BLaER1 (cell line): ENCODE data around the gene CASK.

Source experiments
- H3K27ac ChIP-seq: shearing (Covaris generic); formaldehyde crosslinking; 2 replicates; pipeline ENCODE4 v1.8.1; 2022
- H3K27me3 ChIP-seq: shearing (Covaris generic); formaldehyde crosslinking; 2 replicates; pipeline ENCODE4 v1.8.1; 2022
- H3K36me3 ChIP-seq: shearing (Covaris generic); formaldehyde crosslinking; 2 replicates; pipeline ENCODE4 v1.8.1; 2022
- H3K4me1 ChIP-seq: shearing (Covaris generic); formaldehyde crosslinking; 2 replicates; pipeline ENCODE4 v1.8.1; 2022
- H3K4me2 ChIP-seq: shearing (Covaris generic); formaldehyde crosslinking; 2 replicates; pipeline ENCODE4 v1.8.1; 2022
- H3K4me3 ChIP-seq: shearing (Covaris generic); formaldehyde crosslinking; 2 replicates; pipeline ENCODE4 v1.8.1; 2022
- H3K9ac ChIP-seq: shearing (Covaris generic); formaldehyde crosslinking; 2 replicates; pipeline ENCODE4 v1.8.1; 2022
- H3K9me3 ChIP-seq: shearing (Covaris generic); formaldehyde crosslinking; 2 replicates; pipeline ENCODE4 v1.8.1; 2022
- H4K20me1 ChIP-seq: shearing (Covaris generic); formaldehyde crosslinking; 2 replicates; pipeline ENCODE4 v1.8.1; 2022
- Cebpa-rat ChIP-seq: shearing (Covaris generic); IDR thresholded peaks from 2 replicates; pipeline ENCODE4 v1.8.1; 2022

Gene CASK

GRCh38 chrX:41857670-41858069 lies 65.7 kb downstream of the CASK start:
- Histone ChIP-seq H3K9ac (no peak overlapping the region), H3K4me3 (no peak overlapping the region), H3K4me1 (no peaks in the 10 kb centered on the region), H3K27me3 (peaks cover 79% of the 10 kb centered on the region), H4K20me1 (peaks cover 24% of the 10 kb centered on the region; the same call in 1 of the 2 replicates), H3K36me3 (no peaks in the 10 kb centered on the region), H3K9me3 (peaks cover 7% of the 10 kb centered on the region), H3K4me2 (no peak overlapping the region), H3K27ac (no peak overlapping the region)
- no peak for TF ChIP-seq Cebpa-rat

GRCh38 chrX:41846714-41847113 lies 76.6 kb downstream of the CASK start:
- H3K9ac ChIP-seq: no peak overlapping the region
- no peaks in the 10 kb centered on the region for H3K4me1 ChIP-seq
- peaks cover 41% of the 10 kb centered on the region for H3K27me3 ChIP-seq
- H3K4me3 ChIP-seq: no peak overlapping the region
- no peak for TF ChIP-seq Cebpa-rat
- no peak overlapping the region for H3K4me2 ChIP-seq
- no peaks in the 10 kb centered on the region for H4K20me1 ChIP-seq
- peaks cover 21% of the 10 kb centered on the region for H3K36me3 ChIP-seq
- no peak overlapping the region for H3K27ac ChIP-seq
- H3K9me3 ChIP-seq: peaks cover 65% of the 10 kb centered on the region

- Histone ChIP-seq H3K9me3 (peaks cover 17% of the 10 kb centered on the region), H3K27ac (no peak overlapping the region), H3K4me1 (no peaks in the 10 kb centered on the region), H3K27me3 (peaks cover 71% of the 10 kb centered on the region), H4K20me1 (peaks cover 6% of the 10 kb centered on the region; the same call in 1 of the 2 replicates), H3K4me2 (no peak overlapping the region), H3K9ac (no peak overlapping the region), H3K4me3 (no peak overlapping the region), H3K36me3 (0 out of 2 replicates have a peak, but pooled peaks cover 5% of the 10 kb centered on the region)
- no peak for TF ChIP-seq Cebpa-rat
These were observed 85.9 kb downstream of the CASK start for GRCh38 chrX:41837270-41837944.

GRCh38 chrX:41828826-41829225 lies 94.5 kb downstream of the CASK start:
- Histone ChIP-seq H3K4me2 (no peak overlapping the region), H3K36me3 (no peaks in the 10 kb centered on the region), H3K27ac (no peak overlapping the region), H4K20me1 (peaks cover 12% of the 10 kb centered on the region; the same call in 1 of the 2 replicates), H3K27me3 (peaks cover 62% of the 10 kb centered on the region), H3K4me1 (no peaks in the 10 kb centered on the region), H3K4me3 (no peak overlapping the region), H3K9me3 (no peaks in the 10 kb centered on the region), H3K9ac (no peak overlapping the region)
- TF ChIP-seq Cebpa-rat: no peak

- Histone ChIP-seq H3K4me2 (no peak overlapping the region), H3K27ac (no peak overlapping the region), H3K36me3 (no peaks in the 10 kb centered on the region), H4K20me1 (peaks cover 16% of the 10 kb centered on the region; the same call in 1 of the 2 replicates), H3K27me3 (peaks cover 62% of the 10 kb centered on the region), H3K9ac (no peak overlapping the region), H3K9me3 (no peaks in the 10 kb centered on the region), H3K4me3 (no peak overlapping the region), H3K4me1 (no peaks in the 10 kb centered on the region)
- TF ChIP-seq Cebpa-rat: no peak
These were observed 95.5 kb downstream of the CASK start for GRCh38 chrX:41827886-41828285.

- peaks cover 61% of the 10 kb centered on the region for H3K27me3 ChIP-seq
- no peaks in the 10 kb centered on the region for H3K36me3 ChIP-seq
- H4K20me1 ChIP-seq: peaks cover 24% of the 10 kb centered on the region; the same call in 1 of the 2 replicates
- no peaks in the 10 kb centered on the region for H3K4me1 ChIP-seq
- H3K9ac ChIP-seq: no peak overlapping the region
- TF ChIP-seq Cebpa-rat: no peak
- no peak overlapping the region for H3K4me3 ChIP-seq
- H3K27ac ChIP-seq: no peak overlapping the region
- 0 out of 2 replicates have a peak, but pooled peaks cover 4% of the 10 kb centered on the region for H3K9me3 ChIP-seq
- no peak overlapping the region for H3K4me2 ChIP-seq
These were observed 97.6 kb downstream of the CASK start for GRCh38 chrX:41825796-41826195.

- peaks cover 59% of the 10 kb centered on the region for H3K27me3 ChIP-seq
- no peak for TF ChIP-seq Cebpa-rat
- no peak overlapping the region for H3K4me3 ChIP-seq
- H3K36me3 ChIP-seq: no peaks in the 10 kb centered on the region
- no peak overlapping the region for H3K4me2 ChIP-seq
- 0 out of 2 replicates have a peak, but pooled peaks cover 4% of the 10 kb centered on the region for H3K9me3 ChIP-seq
- H3K4me1 ChIP-seq: no peaks in the 10 kb centered on the region
- peaks cover 24% of the 10 kb centered on the region; the same call in 1 of the 2 replicates for H4K20me1 ChIP-seq
- no peak overlapping the region for H3K27ac ChIP-seq
- H3K9ac ChIP-seq: no peak overlapping the region
These were observed 98.8 kb downstream of the CASK start for GRCh38 chrX:41824551-41824950.

GRCh38 chrX:41823402-41823801 lies 100.0 kb downstream of the CASK start:
- Histone ChIP-seq H4K20me1 (peaks cover 24% of the 10 kb centered on the region; the same call in 1 of the 2 replicates), H3K36me3 (no peaks in the 10 kb centered on the region)

GRCh38 chrX:41822892-41823291 lies 100.5 kb downstream of the CASK start:
- no peak overlapping the region for H3K9ac ChIP-seq
- H3K4me3 ChIP-seq: no peak overlapping the region
- no peak overlapping the region for H3K4me2 ChIP-seq
- H3K9me3 ChIP-seq: 0 out of 2 replicates have a peak, but pooled peaks cover 4% of the 10 kb centered on the region
- H4K20me1 ChIP-seq: peaks cover 24% of the 10 kb centered on the region; the same call in 1 of the 2 replicates
- no peaks in the 10 kb centered on the region for H3K4me1 ChIP-seq
- H3K27ac ChIP-seq: no peak overlapping the region
- TF ChIP-seq Cebpa-rat: no peak
- no peaks in the 10 kb centered on the region for H3K36me3 ChIP-seq
- peaks cover 55% of the 10 kb centered on the region for H3K27me3 ChIP-seq

More at GRCh38 chrX:41823402-41823801, 100.0 kb downstream of the CASK start:
- Histone ChIP-seq H3K4me3 (no peak overlapping the region), H3K9ac (no peak overlapping the region), H3K27me3 (peaks cover 52% of the 10 kb centered on the region), H3K27ac (no peak overlapping the region), H3K4me1 (no peaks in the 10 kb centered on the region), H3K4me2 (no peak overlapping the region), H3K9me3 (0 out of 2 replicates have a peak, but pooled peaks cover 4% of the 10 kb centered on the region)
- no peak for TF ChIP-seq Cebpa-rat

GRCh38 chrX:41808047-41808446 lies 115.3 kb downstream of the CASK start:
- peaks cover 15% of the 10 kb centered on the region for H3K9me3 ChIP-seq
- no peak overlapping the region for H3K4me2 ChIP-seq
- H3K27ac ChIP-seq: no peak overlapping the region
- H3K4me3 ChIP-seq: no peak overlapping the region
- no peak overlapping the region for H3K9ac ChIP-seq
- no peak for TF ChIP-seq Cebpa-rat
- H4K20me1 ChIP-seq: 0 out of 2 replicates have a peak, but pooled peaks cover 6% of the 10 kb centered on the region
- peaks cover 36% of the 10 kb centered on the region for H3K27me3 ChIP-seq
- H3K4me1 ChIP-seq: no peaks in the 10 kb centered on the region
- H3K36me3 ChIP-seq: peaks cover 6% of the 10 kb centered on the region; the same call in 1 of the 2 replicates
